Esophagus squamous epithelium (tissue), 5 donors: ENCODE data around the gene METTL22. TPM values are rescaled to one million over a fixed set of nuclear protein-coding genes. Genes with fewer than 3 reads are reported as not detected.

Source experiments
- DNase-seq: peaks from one replicate; lab custom pipeline; 2025; lab: John Stamatoyannopoulos, UW
- H3K27ac ChIP-seq, 4 donors: fragments of 200-600 bp; sonication (generic); one replicate each; pipeline ENCODE4 v1.5.1; 2016 to 2019; ENCODE audit warnings: mild to moderate bottlenecking in 1 of 4
- H3K27me3 ChIP-seq, 4 donors: fragments of 200-600 bp; sonication (generic); 1 replicate in 3 of 4; 2 replicates in 1 of 4; pipeline versions ENCODE4 v1.5.1 to v1.6.0; 2017 to 2021; ENCODE audit warnings: antibody characterized with exemption in 1 of 4
- H3K36me3 ChIP-seq, 3 donors: fragments of 200-600 bp; sonication (generic); one replicate each; pipeline ENCODE4 v1.5.1; 2016 to 2019
- H3K4me1 ChIP-seq, 3 donors: fragments of 200-600 bp; sonication (generic); one replicate each; pipeline ENCODE4 v1.5.1; 2017 to 2019
- H3K4me3 ChIP-seq, 4 donors: fragments of 200-600 bp; sonication (generic); 1 replicate in 3 of 4; 2 replicates in 1 of 4; pipeline ENCODE4 v1.5.1; 2016 to 2019; ENCODE audit warnings: mild to moderate bottlenecking in 2 of 4, moderate library complexity in 1 of 4
- H3K9me3 ChIP-seq, 3 donors: fragments of 200-600 bp; sonication (generic); one replicate each; pipeline ENCODE4 v1.5.1; 2016 to 2019
- POLR2A ChIP-seq, 4 donors: fragments of 450-650 bp; IDR thresholded peaks; one replicate each; pipeline ENCODE4 v1.6.1; 2017; ENCODE audit warnings: antibody characterized with exemption in 4 of 4, mild to moderate bottlenecking in 4 of 4, moderate library complexity in 3 of 4
- WGBS, 2 donors: methylation state at CpG; one replicate each; pipeline ENCODE4 v1.1.5; 2018; 5-methylcytosine and 5-hydroxymethylcytosine counted together
- intact Hi-C: fragments of 100-400 bp; cut with DNase I; formaldehyde crosslinking; loops from one replicate; pipeline ENCODE4 v1.15.0; 2022
- total RNA-seq, 4 donors: library from RNA; depleted of rRNA; stranded (reverse); fragments of >200 nt; gene quantifications; one replicate each; pipeline ENCODE4 v1.1.0, GENCODE V29; 2016
- TF ChIP-seq, protein P1 (sequence below), 6 experiments: fragments of 450-650 bp in 4 of 6; fragments of 200-600 bp in 2 of 6; sonication (generic) in 2 of 6; IDR thresholded peaks; one replicate each; pipeline ENCODE4 v1.5.1; 2016 to 2019; ENCODE audit warnings: antibody characterized with exemption in 6 of 6, mild to moderate bottlenecking in 4 of 6, moderate library complexity in 4 of 6
- donor health status: DM: yes; HTN: yes; CAD: no.

The METTL22 gene
- total RNA-seq, 4 donors from 2014 or later, result 4.9 to 28.4 (median 13.0) TPM

DNA sequence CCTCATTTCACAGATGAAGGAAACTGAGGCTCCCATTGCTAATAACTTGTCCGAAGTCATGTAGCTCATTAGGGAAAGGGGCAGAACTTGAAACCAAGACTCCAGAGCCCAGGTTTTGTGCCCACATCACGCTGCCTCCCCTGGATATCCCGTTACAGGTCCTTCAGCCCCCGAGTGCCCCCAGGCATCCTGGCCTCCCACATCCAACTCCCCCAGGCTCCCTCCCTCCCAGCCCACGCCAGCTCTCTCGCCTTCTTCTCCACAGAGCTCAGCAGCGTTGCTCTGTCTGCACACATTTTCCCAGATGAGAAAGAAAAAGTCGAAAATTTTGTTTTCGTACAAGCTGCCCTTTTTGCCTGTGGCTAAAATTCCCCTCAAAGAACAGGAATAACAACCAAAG is 14.3 kb upstream of the METTL22 start:
- H3K36me3 ChIP-seq, result no peaks in the 10 kb centered on the region
- no peaks in the 10 kb centered on the region for H3K4me1 ChIP-seq
- no peak for DNase-seq
- peaks cover 0 to 31% (median 0%) of the 10 kb centered on the region in 4 donors for H3K27me3 ChIP-seq
- no peak overlapping the region for H3K27ac ChIP-seq
- H3K9me3 ChIP-seq, result no peaks in the 10 kb centered on the region
- TF ChIP-seq, protein P1, sequence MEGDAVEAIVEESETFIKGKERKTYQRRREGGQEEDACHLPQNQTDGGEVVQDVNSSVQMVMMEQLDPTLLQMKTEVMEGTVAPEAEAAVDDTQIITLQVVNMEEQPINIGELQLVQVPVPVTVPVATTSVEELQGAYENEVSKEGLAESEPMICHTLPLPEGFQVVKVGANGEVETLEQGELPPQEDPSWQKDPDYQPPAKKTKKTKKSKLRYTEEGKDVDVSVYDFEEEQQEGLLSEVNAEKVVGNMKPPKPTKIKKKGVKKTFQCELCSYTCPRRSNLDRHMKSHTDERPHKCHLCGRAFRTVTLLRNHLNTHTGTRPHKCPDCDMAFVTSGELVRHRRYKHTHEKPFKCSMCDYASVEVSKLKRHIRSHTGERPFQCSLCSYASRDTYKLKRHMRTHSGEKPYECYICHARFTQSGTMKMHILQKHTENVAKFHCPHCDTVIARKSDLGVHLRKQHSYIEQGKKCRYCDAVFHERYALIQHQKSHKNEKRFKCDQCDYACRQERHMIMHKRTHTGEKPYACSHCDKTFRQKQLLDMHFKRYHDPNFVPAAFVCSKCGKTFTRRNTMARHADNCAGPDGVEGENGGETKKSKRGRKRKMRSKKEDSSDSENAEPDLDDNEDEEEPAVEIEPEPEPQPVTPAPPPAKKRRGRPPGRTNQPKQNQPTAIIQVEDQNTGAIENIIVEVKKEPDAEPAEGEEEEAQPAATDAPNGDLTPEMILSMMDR (IDR thresholded peaks at IDR 0.05), result no peak
- TF ChIP-seq POLR2A (IDR thresholded peaks at IDR 0.05), result no peak
- 53 to 84% methylated on average over 6 to 9 of the region's 9 CpGs for WGBS, 2 donors
- no peak overlapping the region for H3K4me3 ChIP-seq
- intact Hi-C loops, result no loop called here

- H3K4me1 ChIP-seq, result no peaks in the 10 kb centered on the region
- H3K9me3 ChIP-seq, result no peaks in the 10 kb centered on the region
- no peak for DNase-seq
- intact Hi-C loops, result no loop called here
- H3K27ac ChIP-seq, result no peak overlapping the region
- TF ChIP-seq POLR2A (IDR thresholded peaks at IDR 0.05), result no peak
- TF ChIP-seq, protein P1 (IDR thresholded peaks at IDR 0.05), result no peak
- WGBS, 2 donors, result 51 to 80% methylated on average over 4 of the region's 4 CpGs
- H3K27me3 ChIP-seq, result peaks cover 0 to 51% (median 0%) of the 10 kb centered on the region in 4 donors
- H3K4me3 ChIP-seq, result no peak overlapping the region
- H3K36me3 ChIP-seq, result no peaks in the 10 kb centered on the region
These were observed 10.4 kb upstream of the METTL22 start for GRCh38 chr16:8611122-8611521.

GRCh38 chr16:8611886-8612600 is 9.5 kb upstream of the METTL22 start:
- DNase-seq, result no peak
- no peak overlapping the region for H3K4me3 ChIP-seq
- no peak overlapping the region for H3K27ac ChIP-seq
- H3K27me3 ChIP-seq, result peaks cover 0 to 53% (median 0%) of the 10 kb centered on the region in 4 donors
- H3K9me3 ChIP-seq, result no peaks in the 10 kb centered on the region
- H3K36me3 ChIP-seq, result no peaks in the 10 kb centered on the region
- WGBS, 2 donors, result 81 to 88% methylated on average over 1 of the region's 1 CpG
- TF ChIP-seq POLR2A (IDR thresholded peaks at IDR 0.05), result no peak
- TF ChIP-seq, protein P1 (IDR thresholded peaks at IDR 0.05), result no peak
- H3K4me1 ChIP-seq, result no peaks in the 10 kb centered on the region
- intact Hi-C loops, result no loop called here

DNA sequence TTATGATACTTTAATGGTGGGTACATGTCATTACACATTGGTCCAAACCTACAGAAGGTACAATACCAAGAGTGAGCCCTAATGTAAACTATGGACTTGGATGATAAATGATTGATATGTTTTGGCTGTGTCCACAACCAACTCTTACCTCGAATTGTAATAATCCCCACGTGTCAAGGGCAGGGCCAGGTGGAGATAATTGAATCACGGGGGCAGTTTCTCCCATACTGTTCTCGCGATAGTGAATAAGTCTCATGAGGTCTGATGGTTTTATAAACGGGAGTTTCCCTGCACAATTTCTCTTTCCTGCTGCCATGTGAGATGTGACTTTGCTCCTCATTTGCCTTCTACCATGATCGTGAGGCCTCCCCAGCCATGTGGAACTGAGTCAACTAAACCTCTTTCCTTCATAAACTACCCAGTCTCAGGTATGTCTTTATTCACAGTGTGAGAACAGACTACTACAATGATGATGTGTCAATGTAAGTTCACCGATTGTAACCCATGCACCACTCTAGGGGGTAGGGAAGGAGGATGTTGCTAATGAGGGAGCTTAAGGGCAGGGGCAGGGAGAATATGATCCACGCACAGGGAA is 7.0 kb upstream of the METTL22 start:
- intact Hi-C loops, result no loop called here
- WGBS, 2 donors, result 45 to 59% methylated on average over 9 of the region's 9 CpGs
- no peak overlapping the region for H3K4me3 ChIP-seq

More for the DNA sequence above, 7.0 kb upstream of the METTL22 start:
- Histone ChIP-seq H3K4me1 (no peaks in the 10 kb centered on the region), H3K27ac (no peak overlapping the region), H3K9me3 (no peaks in the 10 kb centered on the region), H3K36me3 (no peaks in the 10 kb centered on the region), H3K27me3 (peaks cover 0 to 34% (median 0%) of the 10 kb centered on the region in 4 donors)
- DNase-seq, result no peak
- TF ChIP-seq, protein P1 (IDR thresholded peaks at IDR 0.05), result no peak
- TF ChIP-seq POLR2A (IDR thresholded peaks at IDR 0.05), result no peak
